HCT116 (cell line): ENCODE measurements around the gene ANKS4B.

Experiments
- CEBPB ChIP-seq: IDR thresholded peaks from 2 replicates; pipeline ENCODE4 v1.6.1; 2012; ENCODE audit warnings: low read depth
- EZH2 ChIP-seq: fragments of 200-600 bp; sonication (generic); IDR thresholded peaks from 2 replicates; pipeline ENCODE4 v1.6.1; 2017; ENCODE audit warnings: antibody characterized with exemption, mixed run types
- FOSL1 ChIP-seq: IDR thresholded peaks from 2 replicates; pipeline ENCODE4 v1.6.1; 2012; ENCODE audit warnings: low read depth
- POLR2AphosphoS5 ChIP-seq: IDR thresholded peaks from 2 replicates; pipeline ENCODE4 v1.6.1; 2011; ENCODE audit warnings: mild to moderate bottlenecking, low read depth, low read length, moderate library complexity
- TF ChIP-seq, protein P1 (sequence below), 3 experiments: fragments of 200-600 bp in 1 of 3; sonication (generic) in 1 of 3; IDR thresholded peaks in 2 of 3; conservative IDR thresholded peaks in 1 of 3; 2 replicates each; pipeline ENCODE4 v1.5.1; 2012 to 2017; ENCODE audit warnings: low read depth in 2 of 3, low read length in 2 of 3, antibody characterized with exemption in 1 of 3, borderline replicate concordance in 1 of 3, control low read depth in 1 of 3, mild to moderate bottlenecking in 1 of 3, mixed read lengths in 1 of 3, mixed run types in 1 of 3, moderate library complexity in 1 of 3; ENCODE audit not compliant: insufficient read depth in 1 of 3

- TF ChIP-seq POLR2AphosphoS5: no peak
- TF ChIP-seq, protein P1, sequence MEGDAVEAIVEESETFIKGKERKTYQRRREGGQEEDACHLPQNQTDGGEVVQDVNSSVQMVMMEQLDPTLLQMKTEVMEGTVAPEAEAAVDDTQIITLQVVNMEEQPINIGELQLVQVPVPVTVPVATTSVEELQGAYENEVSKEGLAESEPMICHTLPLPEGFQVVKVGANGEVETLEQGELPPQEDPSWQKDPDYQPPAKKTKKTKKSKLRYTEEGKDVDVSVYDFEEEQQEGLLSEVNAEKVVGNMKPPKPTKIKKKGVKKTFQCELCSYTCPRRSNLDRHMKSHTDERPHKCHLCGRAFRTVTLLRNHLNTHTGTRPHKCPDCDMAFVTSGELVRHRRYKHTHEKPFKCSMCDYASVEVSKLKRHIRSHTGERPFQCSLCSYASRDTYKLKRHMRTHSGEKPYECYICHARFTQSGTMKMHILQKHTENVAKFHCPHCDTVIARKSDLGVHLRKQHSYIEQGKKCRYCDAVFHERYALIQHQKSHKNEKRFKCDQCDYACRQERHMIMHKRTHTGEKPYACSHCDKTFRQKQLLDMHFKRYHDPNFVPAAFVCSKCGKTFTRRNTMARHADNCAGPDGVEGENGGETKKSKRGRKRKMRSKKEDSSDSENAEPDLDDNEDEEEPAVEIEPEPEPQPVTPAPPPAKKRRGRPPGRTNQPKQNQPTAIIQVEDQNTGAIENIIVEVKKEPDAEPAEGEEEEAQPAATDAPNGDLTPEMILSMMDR (IDR thresholded peaks at IDR 0.05 in 2 of 3, conservative IDR thresholded peaks at IDR 0.05 in 1 of 3; ENCODE audit: borderline replicate concordance in 1 of 3, insufficient read depth in 1 of 3, low read depth in 2 of 3, low read length in 2 of 3): no peak
- no peak for TF ChIP-seq EZH2
- no peak for TF ChIP-seq CEBPB
- no peak for TF ChIP-seq FOSL1
Observed at GRCh38 chr16:21276090-21276489, 42.6 kb downstream of the ANKS4B start.
